Right cardiac atrium (tissue), 5 donors: ENCODE results near the gene PTPRU. TPM values are rescaled to one million over a fixed set of nuclear protein-coding genes. Genes with fewer than 3 reads are reported as not detected.

Source experiments
- ATAC-seq, 2 donors: fragments of 200-7000 bp; cut with Tn5 transposase; one replicate each; pipeline versions ENCODE4 v1.8.0 to v1.9.1; 2020; ENCODE audit warnings: moderate library complexity in 2 of 2, mild to moderate bottlenecking in 1 of 2
- DNase-seq, 3 donors: peaks; one replicate each; pipeline ENCODE4 v3.0.0-alpha.2; 2020
- H3K27ac ChIP-seq: one replicate; pipeline ENCODE4 v1.5.1; 2013; ENCODE audit warnings: mild to moderate bottlenecking, low read length, control low read depth, moderate library complexity
- H3K27me3 ChIP-seq: one replicate; pipeline ENCODE4 v1.6.1; 2013; ENCODE audit not compliant: control insufficient read depth, insufficient read depth
- H3K4me1 ChIP-seq: one replicate; pipeline ENCODE4 v1.6.1; 2013; ENCODE audit warnings: low read length; ENCODE audit not compliant: control insufficient read depth, insufficient read depth
- H3K4me3 ChIP-seq: one replicate; pipeline ENCODE4 v1.5.1; 2013; ENCODE audit warnings: low read length, control low read depth
- H3K9me3 ChIP-seq: one replicate; pipeline ENCODE4 v1.6.1; 2013; ENCODE audit warnings: low read length; ENCODE audit not compliant: control insufficient read depth
- WGBS: extraction: QIAGEN DNeasy Blood & Tissue Kit; methylation state at CpG from one replicate; pipeline ENCODE4 v1.1.7; 2013; 5-methylcytosine and 5-hydroxymethylcytosine counted together
- intact Hi-C, 4 donors: fragments of 100-400 bp; cut with DNase I; formaldehyde crosslinking; loops; one replicate each; pipeline versions ENCODE4 v1.11.0 to v1.14.0; 2022 to 2023
- polyA plus RNA-seq: library from polyadenylated mRNA; stranded (reverse); fragments of 200-250 nt; gene quantifications from one replicate; pipeline ENCODE4 v1.2.3, GENCODE V29; 2013
- total RNA-seq, 4 donors: library from RNA; stranded (reverse); fragmentation: NEBNext Ultra II Directional; extraction: Animal tissue kit (Norgen Biotek cat#: 25700); gene quantifications; one replicate each; pipeline ENCODE4 v1.2.1, GENCODE V29; 2021
- donor health status: healthy with polysubstance abuse.
- donor health status: DM: no; HTN: yes; CAD: no.
- donor health status: DM: no; HTN: no; CAD: no.
- donor health status: DM: no; HTN: yes; CAD: no; lungs with severe emphysema.
- donor health status: DM: yes; HTN: yes; CAD: no.

Gene PTPRU
- total and polyA plus RNA-seq, 5 donors: 13.7 to 29.9 (median 23.2) TPM

GRCh38 chr1:29280409-29281131 is 44.2 kb downstream of the PTPRU start:
- Histone ChIP-seq H3K4me1 (no peaks in the 10 kb centered on the region), H3K4me3 (no peak overlapping the region), H3K27me3 (no peaks in the 10 kb centered on the region), H3K9me3 (no peaks in the 10 kb centered on the region), H3K27ac (no peak overlapping the region)
- no peak for ATAC-seq
- WGBS: 78% methylated on average over 6 of the region's 6 CpGs
- DNase-seq: peak in 1 of 3 donors; percentile 34
- intact Hi-C loops: no loop called here

GRCh38 chr1:29281571-29281970 is 45.2 kb downstream of the PTPRU start:
- Histone ChIP-seq H3K27ac (no peak overlapping the region), H3K27me3 (no peaks in the 10 kb centered on the region), H3K9me3 (no peaks in the 10 kb centered on the region), H3K4me3 (no peak overlapping the region), H3K4me1 (no peaks in the 10 kb centered on the region)
- ATAC-seq (no peak), DNase-seq (peak in 1 of 3 donors; percentile 30)
- WGBS: 64% methylated on average over 3 of the region's 3 CpGs
- intact Hi-C loops: no loop called here

- WGBS: 91% methylated on average over 19 of the region's 19 CpGs
- intact Hi-C loops: no loop called here
- DNase-seq (peak in 1 of 3 donors; percentile 68), ATAC-seq (no peak)
- no peaks in the 10 kb centered on the region for H3K4me1 ChIP-seq
- no peak overlapping the region for H3K4me3 ChIP-seq
- no peak overlapping the region for H3K27ac ChIP-seq
- no peaks in the 10 kb centered on the region for H3K27me3 ChIP-seq
- no peaks in the 10 kb centered on the region for H3K9me3 ChIP-seq
Observed at GRCh38 chr1:29282135-29282923, 46.0 kb downstream of the PTPRU start.

GRCh38 chr1:29282924-29283803 is 46.8 kb downstream of the PTPRU start:
- no peak overlapping the region for H3K4me3 ChIP-seq

GRCh38 chr1:29283804-29284195 is 47.5 kb downstream of the PTPRU start:
- no peak overlapping the region for H3K27ac ChIP-seq
- intact Hi-C loops: no loop called here
- no peaks in the 10 kb centered on the region for H3K27me3 ChIP-seq
- H3K4me3 ChIP-seq: no peak overlapping the region
- H3K9me3 ChIP-seq: no peaks in the 10 kb centered on the region
- WGBS: 82% methylated on average over 10 of the region's 10 CpGs
- no peaks in the 10 kb centered on the region for H3K4me1 ChIP-seq
- ATAC-seq: peak in 1 of 2 donors; percentile 3
- DNase-seq: no peak

More at GRCh38 chr1:29282924-29283803, 46.8 kb downstream of the PTPRU start:
- Histone ChIP-seq H3K9me3 (no peaks in the 10 kb centered on the region), H3K27me3 (no peaks in the 10 kb centered on the region), H3K4me1 (no peaks in the 10 kb centered on the region), H3K27ac (no peak overlapping the region)
- DNase-seq: peak; percentile 62 to 82 (median 80)
- peak; percentile 75 to 87 for ATAC-seq
- WGBS: 42% methylated on average over 16 of the region's 16 CpGs
- intact Hi-C loops: no loop called here

- DNase-seq (no peak), ATAC-seq (no peak)
- H3K27ac ChIP-seq: no peak overlapping the region
- 94% methylated on average over 8 of the region's 8 CpGs for WGBS
- H3K4me3 ChIP-seq: no peak overlapping the region
- intact Hi-C loops: no loop called here
- H3K27me3 ChIP-seq: no peaks in the 10 kb centered on the region
- no peaks in the 10 kb centered on the region for H3K9me3 ChIP-seq
- no peaks in the 10 kb centered on the region for H3K4me1 ChIP-seq
Observed at GRCh38 chr1:29284286-29284960, 48.1 kb downstream of the PTPRU start.

GRCh38 chr1:29284961-29285560 is 48.7 kb downstream of the PTPRU start:
- no peak overlapping the region for H3K4me3 ChIP-seq
- 83% methylated on average over 5 of the region's 5 CpGs for WGBS
- ATAC-seq (no peak), DNase-seq (peak in 1 of 3 donors; percentile 25)
- H3K4me1 ChIP-seq: no peaks in the 10 kb centered on the region
- H3K27ac ChIP-seq: no peak overlapping the region
- H3K9me3 ChIP-seq: no peaks in the 10 kb centered on the region
- no peaks in the 10 kb centered on the region for H3K27me3 ChIP-seq
- intact Hi-C loops: no loop called here

GRCh38 chr1:29285771-29286170 is 49.4 kb downstream of the PTPRU start:
- intact Hi-C loops: no loop called here
- no peak overlapping the region for H3K4me3 ChIP-seq
- WGBS: 96% methylated on average over 7 of the region's 7 CpGs
- ATAC-seq (no peak), DNase-seq (peak in 1 of 3 donors; percentile 22)
- no peaks in the 10 kb centered on the region for H3K4me1 ChIP-seq
- H3K9me3 ChIP-seq: no peaks in the 10 kb centered on the region
- H3K27me3 ChIP-seq: no peaks in the 10 kb centered on the region
- no peak overlapping the region for H3K27ac ChIP-seq

GRCh38 chr1:29286194-29286767 is 50.0 kb downstream of the PTPRU start:
- H3K4me1 ChIP-seq: no peaks in the 10 kb centered on the region
- no peak overlapping the region for H3K27ac ChIP-seq
- DNase-seq: peak in 1 of 3 donors; percentile 22
- no peaks in the 10 kb centered on the region for H3K27me3 ChIP-seq
- ATAC-seq: no peak
- H3K9me3 ChIP-seq: no peaks in the 10 kb centered on the region
- no peak overlapping the region for H3K4me3 ChIP-seq
- WGBS: 90% methylated on average over 4 of the region's 4 CpGs
- intact Hi-C loops: no loop called here

GRCh38 chr1:29289493-29289892 is 53.2 kb downstream of the PTPRU start:
- no peaks in the 10 kb centered on the region for H3K27me3 ChIP-seq
- WGBS: 88% methylated on average over 11 of the region's 11 CpGs
- H3K9me3 ChIP-seq: no peaks in the 10 kb centered on the region
- intact Hi-C loops: no loop called here
- DNase-seq (no peak), ATAC-seq (no peak)
- no peaks in the 10 kb centered on the region for H3K4me1 ChIP-seq
- no peak overlapping the region for H3K4me3 ChIP-seq
- H3K27ac ChIP-seq: no peak overlapping the region
